C1 segment of cervical spinal cord (tissue), 14 donors: Measurements from ENCODE around the gene EIF2S1.
"Not testable (repeated sequence)": the region's sequence is repeated elsewhere in the genome, so short reads cannot be mapped to it uniquely, and the experiment has no call there.

Source experiments
- DNase-seq, 14 donors: peaks; one replicate each; lab custom pipeline; 2025; lab: John Stamatoyannopoulos, UW

The EIF2S1 gene

DNA sequence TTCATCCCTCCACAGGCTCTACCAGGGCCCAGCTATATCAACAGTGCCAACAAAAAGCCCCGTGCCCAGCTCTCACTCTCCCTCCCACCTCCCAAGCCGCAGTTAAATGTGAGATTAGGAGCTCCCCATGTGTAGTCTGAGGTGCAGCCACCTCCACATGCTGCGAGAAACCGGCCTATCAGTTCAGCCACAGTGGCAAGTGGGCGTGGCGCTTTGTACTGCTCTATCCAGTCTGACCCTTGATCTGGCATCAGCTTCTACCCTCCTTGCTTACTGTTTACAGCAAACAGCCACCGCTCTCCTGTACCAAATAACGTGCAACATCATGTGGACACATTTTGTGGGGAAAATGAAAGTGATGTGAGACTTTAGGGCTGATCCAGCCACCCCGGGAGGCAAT lies 50.2 kb downstream of the EIF2S1 start:
- no peak for DNase-seq

DNA sequence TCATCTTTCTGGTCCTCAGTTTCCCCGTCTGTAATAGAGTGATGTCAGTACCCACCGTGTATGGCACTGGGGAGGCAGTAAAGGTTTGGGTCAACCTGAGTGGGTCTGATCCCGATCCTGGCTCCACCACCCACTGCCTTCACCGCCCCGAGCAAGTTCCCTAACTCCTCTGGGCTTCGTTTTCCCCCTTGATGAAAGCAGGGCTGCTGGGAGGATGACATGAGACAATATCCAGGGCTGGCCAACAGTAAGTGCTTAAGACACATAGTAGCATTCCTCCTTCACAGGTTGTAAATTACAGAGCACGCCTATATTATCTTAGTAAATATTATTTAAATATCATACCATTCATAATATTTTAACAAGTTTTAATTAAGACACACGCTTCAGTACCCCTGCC lies 51.2 kb downstream of the EIF2S1 start:
- DNase-seq = no peak

DNA sequence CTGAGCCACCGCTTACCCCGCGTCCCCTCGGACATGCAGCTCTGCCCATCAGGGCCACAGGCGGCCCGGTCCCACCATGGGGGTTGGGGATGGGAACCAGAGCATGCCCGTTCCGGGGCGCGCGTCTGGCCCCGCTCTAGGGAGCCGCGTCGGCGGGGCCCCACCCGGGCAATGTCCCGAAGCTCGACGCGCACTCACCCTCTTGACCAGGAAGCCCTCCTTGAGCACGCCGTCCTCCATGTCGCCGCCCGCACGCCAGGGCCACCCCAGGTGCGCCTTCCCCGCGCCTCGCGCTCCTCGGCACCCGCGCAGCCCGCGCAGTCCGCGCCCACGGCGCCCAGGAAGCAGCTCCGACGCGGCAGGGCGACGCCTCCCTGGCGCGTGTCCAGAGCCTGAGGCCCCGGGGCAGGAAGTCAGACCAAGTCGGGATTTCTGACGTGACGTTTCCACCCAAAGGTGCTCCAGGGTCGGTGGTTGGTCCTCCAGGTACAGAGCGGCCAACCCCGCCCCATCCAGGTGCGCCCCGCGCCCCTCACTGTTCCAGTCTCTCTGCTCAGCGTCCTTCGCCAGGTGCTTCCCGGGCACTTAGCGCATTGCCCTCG lies 51.8 kb downstream of the EIF2S1 start, which contains the start of gene PLEK2:
Gene PLEK2, minus strand, starts transcription at position 346 of the 602 bp plus-strand sequence. Its CDS starts 106 bp downstream, at position 240.
- DNase-seq = no peak

DNA sequence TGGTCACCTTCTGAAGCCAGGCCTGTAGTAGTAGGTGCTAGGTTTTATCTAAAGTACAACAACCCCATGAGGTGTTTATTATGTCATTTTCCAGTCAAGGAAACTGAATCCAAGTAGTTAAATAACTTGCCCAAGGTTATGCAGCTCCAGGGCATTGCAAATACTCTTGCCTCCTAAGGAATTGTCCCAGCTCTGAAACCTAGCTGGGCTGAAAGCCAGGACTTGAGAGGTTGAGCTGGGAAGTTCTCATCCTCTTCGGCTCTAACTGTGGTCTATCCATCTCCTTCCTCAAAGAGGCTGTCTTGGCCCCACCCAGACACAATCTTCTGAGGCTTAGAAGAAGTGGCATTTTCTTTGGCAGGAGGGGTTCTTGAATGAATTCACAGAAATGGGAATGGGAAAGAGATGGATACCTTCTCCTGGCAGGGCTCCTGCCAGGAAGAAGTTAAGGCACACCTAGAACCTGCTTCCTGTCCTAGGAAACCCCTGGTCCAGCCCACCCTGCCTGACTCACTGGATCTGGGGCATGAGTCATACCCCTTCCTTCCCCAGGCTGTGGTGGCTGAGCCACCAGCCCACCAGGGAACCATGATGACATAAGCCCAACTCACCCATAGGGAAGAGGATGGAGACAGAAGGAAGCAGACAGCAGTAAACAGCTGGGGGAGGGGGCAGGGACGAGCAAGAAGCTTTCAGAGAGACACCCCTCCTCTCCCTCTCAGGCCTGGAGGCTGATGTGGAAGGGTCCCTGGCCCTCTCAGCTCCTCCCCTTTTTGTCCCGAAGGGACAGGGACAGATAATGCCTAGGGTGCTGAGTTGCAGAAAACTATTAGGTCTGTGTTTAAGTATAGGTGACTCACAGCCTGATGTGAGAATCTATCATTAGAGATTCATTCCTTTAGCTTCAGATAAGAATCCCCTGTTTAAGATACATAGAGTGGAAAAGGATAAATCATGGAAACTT lies 54.0 kb downstream of the EIF2S1 start:
- DNase-seq = no peak

DNA sequence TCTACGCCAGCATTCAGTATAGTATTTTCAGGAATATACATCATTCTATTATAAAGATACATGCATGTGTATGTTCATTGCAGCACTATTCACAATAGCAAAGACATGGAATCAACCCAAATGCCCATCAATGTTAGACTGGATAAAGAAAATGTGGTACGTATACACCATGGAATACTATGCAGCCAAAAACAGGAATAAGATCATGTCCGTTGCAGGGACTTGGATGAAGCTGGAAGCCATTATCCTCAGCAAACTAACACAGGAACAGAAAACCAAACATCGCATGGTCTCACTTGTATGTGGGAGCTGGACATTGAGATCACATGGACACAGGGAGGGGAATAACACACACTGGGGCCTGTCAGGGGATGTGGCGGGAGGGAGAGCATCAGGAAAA lies 55.5 kb downstream of the EIF2S1 start:
- not testable (repeated sequence) for DNase-seq

DNA sequence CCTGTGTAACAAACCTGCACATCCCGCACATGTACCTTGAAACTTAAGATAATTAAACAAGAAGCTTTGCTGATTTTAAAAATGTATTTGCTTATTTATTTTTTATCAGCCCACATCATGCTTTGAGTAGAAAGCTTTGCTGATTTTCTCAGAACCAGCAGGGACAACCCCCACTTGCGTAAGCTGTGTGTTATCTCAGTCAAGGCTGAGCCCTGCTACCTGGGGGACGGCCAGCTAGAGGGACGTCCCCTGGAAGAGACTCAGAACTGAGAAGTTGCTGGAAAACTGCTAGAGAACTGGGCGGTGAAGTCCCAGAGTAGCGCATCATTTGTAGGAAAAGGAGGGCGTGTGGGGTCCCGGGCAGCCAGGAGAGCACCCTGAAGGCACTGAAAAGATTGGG lies 56.0 kb downstream of the EIF2S1 start:
- no peak for DNase-seq

DNA sequence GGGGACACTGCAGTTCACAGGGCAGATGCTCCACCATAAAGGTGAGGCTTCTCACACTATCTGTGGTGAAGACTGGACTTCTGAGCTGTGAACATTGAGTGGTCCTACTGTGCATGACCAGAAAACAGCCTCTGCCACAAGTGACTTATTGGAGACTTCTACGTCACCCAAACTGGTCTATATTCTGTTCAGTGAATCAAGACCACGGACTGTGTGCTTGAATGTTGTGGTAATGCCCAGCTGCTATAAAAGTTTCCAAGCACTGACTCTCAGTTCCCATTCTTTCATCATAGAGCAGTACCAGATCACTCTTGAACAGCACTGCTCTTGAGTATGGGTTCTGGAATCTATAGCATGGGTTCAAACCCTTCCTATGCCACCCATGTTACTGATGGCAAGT lies 56.7 kb downstream of the EIF2S1 start:
- no peak for DNase-seq

DNA sequence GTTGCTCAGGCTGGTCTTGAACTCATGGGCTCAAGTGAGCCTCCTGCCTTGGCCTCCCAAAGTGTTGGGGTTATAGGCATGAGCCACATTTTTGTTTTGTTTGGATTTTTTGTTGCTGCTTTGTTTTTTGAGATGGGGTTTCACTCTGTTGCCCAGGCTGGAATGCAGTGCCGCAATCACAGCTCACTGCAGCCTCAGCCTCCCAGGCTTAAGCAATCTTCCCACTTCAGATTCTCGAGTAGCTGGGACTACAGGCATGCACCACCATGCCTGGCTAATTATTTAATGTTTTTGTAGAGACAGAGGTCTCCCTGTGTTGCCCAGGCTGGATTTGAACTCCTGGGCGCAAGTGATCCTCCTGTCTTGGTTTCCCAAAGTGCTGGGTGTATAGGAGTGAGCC lies 57.5 kb downstream of the EIF2S1 start:
- DNase-seq = no peak

DNA sequence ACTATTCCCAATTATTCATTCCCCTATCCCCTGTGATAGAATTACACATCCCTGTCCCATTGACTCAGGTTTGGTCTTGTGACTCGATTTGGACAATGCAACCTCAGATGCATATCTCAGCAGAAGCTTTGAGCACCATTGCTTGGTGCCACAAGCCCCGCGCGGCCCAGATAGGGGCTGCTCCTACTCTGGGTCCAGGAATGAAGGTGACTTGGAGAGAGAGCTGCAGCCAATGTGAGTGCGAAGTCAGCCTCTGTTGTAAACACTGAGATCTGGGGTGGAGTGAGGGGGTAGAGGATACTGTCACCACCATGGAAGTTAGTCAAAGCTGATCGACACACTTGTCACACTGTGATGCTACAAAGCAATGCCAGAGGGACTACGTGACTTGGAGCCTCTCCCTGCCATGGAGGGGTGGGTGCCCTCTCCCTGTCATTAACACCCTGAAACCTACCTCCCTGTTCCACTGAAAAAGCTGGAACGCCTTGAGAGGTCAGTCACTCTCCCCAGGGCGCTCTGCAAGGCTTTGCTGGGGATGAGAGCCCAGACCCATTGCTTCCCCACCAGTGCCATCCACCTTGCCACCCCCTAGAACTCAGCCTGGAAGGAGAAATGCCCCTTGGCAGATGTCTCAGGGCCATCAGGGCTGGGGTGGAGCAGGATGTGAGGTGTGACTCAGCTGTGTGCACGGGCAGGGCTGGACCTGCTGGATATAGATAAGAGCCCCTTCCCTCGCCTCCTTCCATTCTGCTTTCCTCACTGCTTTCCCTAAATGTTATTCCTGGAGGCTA lies 58.5 kb downstream of the EIF2S1 start:
- DNase-seq = no peak

DNA sequence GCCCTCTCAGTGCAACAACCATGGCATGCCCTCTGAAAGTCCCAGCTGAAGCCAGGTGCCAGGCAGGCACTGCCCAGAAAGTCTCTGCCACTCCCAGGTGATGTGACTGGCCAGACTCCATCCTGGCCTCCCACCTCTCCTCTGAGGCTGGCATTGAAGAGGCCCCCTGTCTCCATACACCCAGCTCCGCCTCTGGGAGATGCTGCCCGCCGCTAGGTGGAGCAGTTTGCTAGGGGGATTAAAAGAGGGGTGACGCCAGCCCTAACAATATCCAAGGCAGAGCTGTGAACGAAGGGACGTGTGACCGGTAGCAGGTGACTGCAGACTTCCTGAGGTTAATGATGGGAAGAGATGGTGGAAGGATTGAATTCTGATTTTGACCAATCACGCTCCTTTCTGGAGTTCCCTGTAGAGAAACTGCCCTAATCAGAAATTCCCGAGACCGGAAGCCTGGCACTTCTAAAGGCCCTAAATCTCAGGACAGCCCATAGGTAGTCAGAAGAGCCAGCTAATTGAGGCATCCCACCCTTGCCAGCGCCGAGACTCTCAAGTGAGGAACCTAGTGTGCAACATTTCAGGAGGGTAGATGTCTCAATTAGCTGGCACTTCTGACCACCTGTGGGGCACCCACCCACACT lies 60.1 kb downstream of the EIF2S1 start:
- DNase-seq = no peak

DNA sequence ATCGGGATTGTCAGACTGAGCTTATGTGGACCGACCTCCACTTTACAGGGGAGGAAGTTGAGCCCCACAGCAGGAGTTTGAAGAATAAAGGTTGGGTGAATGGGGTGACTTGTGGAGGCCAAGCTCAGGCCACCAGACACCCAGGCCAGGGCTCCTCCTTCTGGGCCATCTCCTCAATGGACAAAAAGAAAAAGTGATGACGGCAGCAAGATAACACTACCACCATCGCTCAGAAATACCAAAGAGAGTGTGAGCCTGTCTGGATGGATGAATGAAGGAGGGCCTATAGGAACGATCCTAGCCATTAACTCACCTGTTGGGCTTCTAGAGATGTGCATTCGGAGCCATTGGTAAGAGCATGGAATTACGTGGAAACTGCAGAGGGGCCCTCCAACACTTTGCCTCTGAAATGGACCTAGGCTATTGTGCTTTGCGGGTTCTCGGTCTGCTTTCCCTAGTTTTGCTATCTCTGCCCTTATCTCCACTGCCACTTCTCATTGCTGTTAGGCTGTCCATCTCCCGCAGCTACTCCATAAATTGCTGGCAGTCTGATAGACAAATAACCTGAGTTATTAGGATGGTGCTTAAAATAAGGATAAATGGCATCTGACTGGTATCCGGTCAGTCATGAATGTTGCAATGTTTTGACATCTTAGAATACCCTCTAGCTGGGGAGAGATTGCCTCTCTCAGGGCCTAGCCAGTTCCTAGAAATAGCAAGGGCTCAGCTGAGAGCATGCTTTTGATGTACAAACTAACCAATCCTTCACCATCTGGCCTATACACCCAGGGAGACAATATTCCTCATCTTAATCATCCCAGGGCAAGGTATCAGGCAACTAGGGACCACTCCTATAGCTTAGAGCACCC lies 61.5 kb downstream of the EIF2S1 start:
- no peak for DNase-seq

DNA sequence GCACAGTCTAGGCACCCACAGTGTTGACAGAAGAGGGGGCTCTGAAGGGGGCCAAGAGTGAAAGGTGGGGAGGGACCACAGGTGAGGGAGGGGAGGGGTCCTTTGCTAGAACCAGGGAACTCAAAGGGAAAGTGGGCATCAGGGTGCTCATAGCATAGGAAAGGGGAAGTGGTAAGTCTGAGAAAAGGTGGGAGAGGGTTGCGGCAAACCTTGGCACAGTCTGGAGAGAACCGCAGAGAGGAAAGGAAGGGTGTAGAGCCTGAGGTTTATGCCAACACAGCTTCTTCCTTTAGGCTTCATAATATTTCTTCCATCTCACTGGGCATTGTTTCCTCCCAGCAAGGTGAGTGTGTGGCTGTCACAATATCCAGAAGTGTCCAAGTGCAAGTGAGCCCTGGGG lies 63.3 kb downstream of the EIF2S1 start:
- DNase-seq = no peak

DNA sequence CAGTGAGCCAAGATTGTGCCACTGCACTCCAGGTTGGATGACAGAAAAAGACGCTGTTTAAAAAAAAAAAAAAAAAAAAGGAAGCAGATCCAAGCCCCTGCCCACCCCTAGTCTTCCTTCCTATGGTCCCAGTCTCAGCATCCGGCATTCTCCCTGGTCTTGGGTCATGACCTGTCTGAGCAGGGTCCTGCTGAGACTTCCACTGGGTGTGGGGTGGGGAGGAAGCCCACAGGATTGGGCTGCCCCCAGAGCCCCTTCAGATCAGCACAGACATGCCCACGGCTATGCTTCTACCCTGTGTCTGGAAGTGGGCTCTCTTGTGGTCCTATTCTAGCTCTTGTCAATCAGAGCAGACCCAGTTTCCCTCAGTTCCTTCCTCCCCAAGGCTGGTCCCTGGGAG lies 64.4 kb downstream of the EIF2S1 start:
- no peak for DNase-seq

DNA sequence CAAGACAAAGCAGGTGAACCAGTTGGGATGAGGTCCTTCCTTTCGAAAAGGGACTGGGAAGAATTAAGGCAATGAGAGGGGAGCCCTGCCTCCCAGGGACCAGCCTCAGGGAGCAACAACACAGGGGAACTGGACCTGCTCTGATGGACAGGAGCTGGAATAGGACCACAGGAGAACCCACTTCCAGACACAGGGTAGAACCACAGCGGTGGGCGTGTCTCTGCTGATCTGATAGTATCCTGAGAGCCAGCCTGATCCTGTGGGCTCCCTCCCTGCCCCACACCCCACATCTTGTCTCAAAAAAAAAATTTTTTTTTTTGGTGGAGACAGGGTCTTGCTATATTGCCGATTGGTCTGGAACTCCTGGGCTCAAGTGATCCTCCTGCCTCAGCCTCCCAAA lies 65.5 kb downstream of the EIF2S1 start:
- no peak for DNase-seq

DNA sequence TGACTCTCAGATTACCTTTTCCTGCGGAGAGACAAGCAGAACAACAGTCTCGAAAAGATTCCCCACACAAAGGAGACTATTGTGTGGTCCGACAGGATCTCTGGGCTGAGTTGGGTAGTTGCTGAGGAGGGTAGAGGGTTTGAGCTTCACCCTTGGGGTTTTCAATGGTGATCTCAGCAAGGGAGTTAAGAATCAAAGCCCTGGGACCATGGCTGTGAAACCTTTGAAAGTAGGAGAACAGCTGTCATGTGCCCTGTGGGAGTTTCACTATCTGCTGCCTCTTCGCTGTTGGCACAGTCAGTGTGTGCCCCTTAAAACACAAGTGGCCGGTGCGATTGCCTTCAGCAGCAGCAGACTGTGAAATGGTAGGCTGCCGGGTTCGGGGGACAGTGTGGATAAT lies 66.0 kb downstream of the EIF2S1 start:
- no peak for DNase-seq

DNA sequence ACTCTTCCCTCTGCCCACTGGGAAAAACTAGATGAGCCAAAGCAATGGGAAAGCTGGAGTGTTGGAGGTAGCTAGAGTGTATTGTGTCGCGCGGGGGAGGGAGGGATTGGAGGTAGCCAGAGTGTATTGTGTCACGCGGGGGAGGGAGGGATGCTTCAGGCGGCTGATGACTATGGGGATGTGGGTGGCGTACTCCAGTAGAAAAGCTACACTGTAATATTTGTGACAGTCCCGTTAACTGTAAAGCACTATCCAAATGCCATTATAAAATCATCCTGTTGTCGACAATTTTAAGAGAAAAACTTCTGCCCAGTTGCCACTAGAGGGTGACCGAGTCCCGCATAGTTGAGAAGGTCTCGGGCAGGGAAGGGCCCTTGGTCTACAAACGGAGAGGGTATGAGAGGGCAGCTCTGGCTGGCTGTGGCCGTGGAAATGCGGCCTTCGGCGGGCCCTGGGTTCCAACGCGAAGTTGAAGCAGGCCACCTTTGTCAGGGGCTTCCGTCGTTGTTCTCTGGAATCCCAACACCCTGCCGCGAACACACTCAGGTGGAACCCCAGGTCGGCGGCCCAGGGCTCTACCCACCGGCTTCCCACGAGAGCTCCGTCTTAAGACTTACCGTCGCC lies 67.0 kb downstream of the EIF2S1 start:
- DNase-seq = peak in 12 of 14 donors; percentile 26 to 77 (median 54)

DNA sequence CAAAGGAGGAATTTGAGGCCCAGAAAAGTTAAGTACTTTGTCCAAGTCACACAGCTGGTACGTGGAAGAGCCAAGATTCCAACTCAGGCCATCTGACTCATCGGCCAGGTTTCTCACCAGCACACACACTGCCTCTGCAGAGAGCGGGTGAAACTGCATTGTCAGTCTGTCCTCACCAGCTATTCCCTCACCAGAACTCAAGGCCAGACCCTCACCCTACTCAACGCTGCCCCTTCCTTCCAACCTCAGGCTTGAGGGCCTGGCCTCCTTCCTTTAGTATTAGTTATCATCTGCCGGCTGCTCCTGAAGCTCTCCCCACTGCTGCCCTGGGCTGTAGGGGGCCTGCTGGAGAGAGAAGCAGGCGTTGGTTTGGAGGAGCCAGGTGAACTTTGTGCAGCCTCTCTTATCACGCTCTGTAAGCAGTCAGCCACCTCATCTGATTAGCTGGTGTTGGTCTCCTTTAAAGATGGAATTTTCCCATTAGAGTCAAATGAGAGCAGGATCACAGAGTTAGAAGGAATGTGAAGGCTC lies 68.4 kb downstream of the EIF2S1 start:
- DNase-seq = no peak

DNA sequence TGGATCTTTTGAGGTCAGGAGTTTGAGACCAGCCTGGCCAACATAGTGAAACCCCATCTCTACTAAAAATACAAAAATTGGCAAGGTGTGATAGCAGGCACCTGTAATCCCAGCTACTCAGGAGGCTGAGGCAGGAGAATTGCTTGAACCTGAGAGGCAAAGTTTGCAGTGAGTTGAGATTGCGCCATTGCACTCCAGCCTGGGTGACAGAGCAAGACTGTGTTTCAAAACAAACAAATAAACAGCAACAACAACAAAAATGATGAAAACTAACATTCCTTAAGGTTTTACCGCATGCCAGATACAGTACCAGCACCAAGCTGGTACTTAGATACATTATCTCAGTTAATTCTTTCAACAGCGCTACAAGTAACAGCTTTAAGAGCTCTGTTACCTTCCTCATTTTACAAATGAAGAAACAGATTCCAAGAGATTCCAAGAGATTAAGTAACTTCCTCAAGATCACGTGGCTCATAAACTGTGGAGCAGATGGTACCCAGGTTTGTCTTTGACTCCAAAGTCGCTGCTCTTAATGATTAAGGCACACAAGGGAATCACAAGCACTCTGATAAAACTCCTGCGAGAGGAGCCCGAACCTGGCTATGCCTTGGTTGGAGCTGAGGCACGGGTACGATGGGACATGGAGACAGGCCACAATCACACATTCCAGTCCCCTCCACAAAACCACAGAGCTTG lies 69.5 kb downstream of the EIF2S1 start:
- DNase-seq = no peak

DNA sequence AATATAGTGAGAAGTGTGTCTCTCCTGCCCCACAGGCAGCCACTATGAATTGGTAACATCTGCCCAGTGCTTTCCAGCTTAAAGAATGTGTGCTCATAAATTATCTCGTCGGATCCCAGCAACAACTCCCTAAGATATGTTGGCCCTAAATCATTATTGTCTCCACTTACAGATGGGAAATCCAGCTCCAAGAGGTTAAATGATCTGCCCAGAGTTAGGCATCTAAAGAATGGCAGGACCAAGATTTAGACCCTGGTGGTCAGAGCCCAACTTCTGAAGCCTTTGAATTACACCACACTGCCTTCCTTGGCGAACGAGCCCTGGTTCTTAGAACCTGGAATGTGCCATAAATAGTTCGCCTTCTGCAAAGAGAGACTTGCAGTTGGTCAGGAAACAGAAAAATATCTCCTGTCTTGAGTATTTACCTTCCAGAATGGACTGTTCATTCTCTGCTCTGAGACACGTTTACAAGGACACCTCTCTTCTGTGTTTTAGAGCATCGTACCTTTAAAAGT lies 72.0 kb downstream of the EIF2S1 start:
- DNase-seq = no peak
